BJ (cell line): ENCODE data around the gene KDM1B. TPM values are rescaled to one million over a fixed set of nuclear protein-coding genes. Genes with fewer than 3 reads are reported as not detected.

ENCODE experiments used
- CTCF ChIA-PET: fragments of 350-600 bp; formaldehyde crosslinking; extraction: SDS; loops from one replicate; lab custom pipeline; 2021; ENCODE audit warnings: antibody characterized with exemption, inconsistent platforms; lab: Yijun Ruan, JAX
- POLR2A ChIA-PET: fragments of 300-600 bp; sonication (Branson Sonifier 250); formaldehyde crosslinking; extraction: SDS; loops from one replicate; lab custom pipeline; 2021; ENCODE audit warnings: antibody characterized with exemption; lab: Charles Lee
- DNase-seq: peaks from one replicate; pipeline ENCODE4 v3.0.0-alpha.2; 2011; ENCODE audit warnings: low read depth
- H3K27me3 ChIP-seq: 2 replicates; pipeline ENCODE4 v1.6.0; 2011; ENCODE audit warnings: low read length; ENCODE audit not compliant: control insufficient read depth, insufficient read depth
- H3K36me3 ChIP-seq: 2 replicates; pipeline ENCODE4 v1.5.1; 2011; ENCODE audit warnings: low read length; ENCODE audit not compliant: control insufficient read depth, insufficient read depth
- H3K4me3 ChIP-seq: 2 replicates; pipeline ENCODE4 v1.5.1; 2011; ENCODE audit warnings: low read depth, mild to moderate bottlenecking, control low read depth, low read length
- polyA plus RNA-seq: library from polyadenylated mRNA; depleted of rRNA; stranded (reverse); fragments of >200 nt; gene quantifications from 2 replicates; pipeline ENCODE4 v1.2.3, GENCODE V29; 2011
- TF ChIP-seq, protein P1 (sequence below): IDR thresholded peaks from 2 replicates; pipeline ENCODE4 v1.5.1; 2011; ENCODE audit warnings: low read depth, mild to moderate bottlenecking, control low read depth, inconsistent platforms, low read length, moderate library complexity; ENCODE audit not compliant: insufficient read depth

KDM1B gene
- polyA plus RNA-seq, 1 experiment = 10.3 TPM

DNA sequence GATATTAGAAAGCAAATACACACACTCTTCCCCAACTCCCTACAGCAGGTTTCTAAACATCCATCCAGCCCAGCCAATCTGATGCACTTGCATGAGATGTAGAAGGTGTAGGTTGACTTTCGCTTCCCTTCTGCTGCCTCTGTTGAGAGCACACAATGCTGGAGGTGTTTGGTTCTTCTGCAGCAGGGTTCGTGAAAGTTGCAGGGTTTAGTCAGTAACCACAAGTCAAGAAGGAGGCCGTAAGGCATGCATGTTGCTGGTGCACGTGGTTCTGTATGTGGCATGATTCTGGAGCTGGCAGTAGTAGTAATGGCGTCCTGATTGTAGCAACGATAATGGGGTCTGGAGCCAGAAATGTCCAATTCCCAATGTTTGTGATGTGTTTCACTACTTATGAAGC lies 56.1 kb downstream of the KDM1B start:
- TF ChIP-seq, protein P1, sequence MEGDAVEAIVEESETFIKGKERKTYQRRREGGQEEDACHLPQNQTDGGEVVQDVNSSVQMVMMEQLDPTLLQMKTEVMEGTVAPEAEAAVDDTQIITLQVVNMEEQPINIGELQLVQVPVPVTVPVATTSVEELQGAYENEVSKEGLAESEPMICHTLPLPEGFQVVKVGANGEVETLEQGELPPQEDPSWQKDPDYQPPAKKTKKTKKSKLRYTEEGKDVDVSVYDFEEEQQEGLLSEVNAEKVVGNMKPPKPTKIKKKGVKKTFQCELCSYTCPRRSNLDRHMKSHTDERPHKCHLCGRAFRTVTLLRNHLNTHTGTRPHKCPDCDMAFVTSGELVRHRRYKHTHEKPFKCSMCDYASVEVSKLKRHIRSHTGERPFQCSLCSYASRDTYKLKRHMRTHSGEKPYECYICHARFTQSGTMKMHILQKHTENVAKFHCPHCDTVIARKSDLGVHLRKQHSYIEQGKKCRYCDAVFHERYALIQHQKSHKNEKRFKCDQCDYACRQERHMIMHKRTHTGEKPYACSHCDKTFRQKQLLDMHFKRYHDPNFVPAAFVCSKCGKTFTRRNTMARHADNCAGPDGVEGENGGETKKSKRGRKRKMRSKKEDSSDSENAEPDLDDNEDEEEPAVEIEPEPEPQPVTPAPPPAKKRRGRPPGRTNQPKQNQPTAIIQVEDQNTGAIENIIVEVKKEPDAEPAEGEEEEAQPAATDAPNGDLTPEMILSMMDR = no peak
- Histone ChIP-seq H3K27me3 (no peaks in the 10 kb centered on the region), H3K36me3 (peaks cover 3% of the 10 kb centered on the region; the same call in 1 of the 2 replicates), H3K4me3 (no peak overlapping the region)
- POLR2A ChIA-PET = interaction anchor here (0.6 kb wide), 1 partner anchor 10 kb away, joined by 3 read pairs; no protein-coding TSS in a partner anchor
- no peak for DNase-seq
- CTCF ChIA-PET = no interaction called here

DNA sequence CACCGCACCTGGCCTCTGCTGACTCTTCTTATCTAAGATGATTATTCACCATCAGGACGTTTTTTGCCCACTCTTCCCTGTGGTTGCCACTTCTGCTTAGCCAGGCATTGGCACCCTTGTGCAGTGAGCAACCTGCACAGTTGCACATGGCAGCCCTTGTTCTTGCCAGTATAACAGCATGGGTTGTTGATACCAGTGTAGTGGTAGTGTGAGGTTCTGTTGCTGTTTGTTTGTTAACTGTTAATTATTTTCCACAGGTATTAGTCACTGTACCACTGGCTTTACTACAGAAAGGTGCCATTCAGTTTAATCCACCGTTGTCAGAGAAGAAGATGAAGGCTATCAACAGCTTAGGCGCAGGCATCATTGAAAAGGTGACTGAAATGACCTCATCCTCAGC lies 57.0 kb downstream of the KDM1B start:
- Histone ChIP-seq H3K27me3 (no peaks in the 10 kb centered on the region), H3K4me3 (no peak overlapping the region), H3K36me3 (peaks cover 3% of the 10 kb centered on the region; the same call in 1 of the 2 replicates)
- ChIA-PET POLR2A (no interaction called here), CTCF (no interaction called here)
- TF ChIP-seq, protein P1 = no peak
- DNase-seq = no peak

DNA sequence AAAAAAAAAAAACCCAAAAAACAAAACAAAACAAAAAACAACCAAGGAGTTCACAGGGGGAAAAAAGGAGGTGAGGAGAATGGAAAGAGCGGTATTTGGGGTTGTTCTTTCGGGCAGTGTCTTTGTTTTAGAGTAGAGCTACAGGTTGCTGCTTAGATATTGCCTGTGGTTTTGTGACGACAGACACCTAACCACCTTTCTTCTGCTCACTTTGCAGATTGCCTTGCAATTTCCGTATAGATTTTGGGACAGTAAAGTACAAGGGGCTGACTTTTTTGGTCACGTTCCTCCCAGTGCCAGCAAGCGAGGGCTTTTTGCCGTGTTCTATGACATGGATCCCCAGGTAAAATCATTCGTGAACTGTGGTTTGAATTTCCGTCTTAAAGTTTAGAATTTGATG lies 58.2 kb downstream of the KDM1B start:
- Histone ChIP-seq H3K36me3 (peaks cover 3% of the 10 kb centered on the region; the same call in 1 of the 2 replicates), H3K27me3 (no peaks in the 10 kb centered on the region), H3K4me3 (no peak overlapping the region)
- no peak for DNase-seq
- ChIA-PET POLR2A (no interaction called here), CTCF (no interaction called here)
- TF ChIP-seq, protein P1 = no peak

DNA sequence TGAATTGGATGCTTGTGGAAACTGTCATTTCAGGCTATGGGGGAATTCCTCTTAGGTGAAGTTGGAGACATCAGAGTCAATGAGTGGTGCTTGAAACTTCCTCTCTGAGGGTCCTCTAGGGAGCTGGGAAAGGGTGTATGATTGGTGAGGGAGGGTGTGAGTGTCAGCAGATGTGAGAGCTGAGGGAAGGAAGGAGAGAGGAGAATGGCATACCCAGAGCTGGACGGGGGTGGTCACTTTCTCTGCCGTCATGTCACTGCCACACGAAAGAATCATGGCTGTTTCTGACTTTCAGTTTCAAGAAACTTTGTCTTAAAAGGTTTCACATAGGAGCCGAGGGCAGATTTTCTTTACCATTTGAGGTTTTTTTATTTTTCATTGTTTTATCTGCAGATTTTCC lies 58.8 kb downstream of the KDM1B start:
- TF ChIP-seq, protein P1 = no peak
- H3K36me3 ChIP-seq = peaks cover 3% of the 10 kb centered on the region; the same call in 1 of the 2 replicates
- POLR2A ChIA-PET = no interaction called here
- CTCF ChIA-PET = no interaction called here
- no peak for DNase-seq
- no peak overlapping the region for H3K4me3 ChIP-seq
- no peaks in the 10 kb centered on the region for H3K27me3 ChIP-seq

DNA sequence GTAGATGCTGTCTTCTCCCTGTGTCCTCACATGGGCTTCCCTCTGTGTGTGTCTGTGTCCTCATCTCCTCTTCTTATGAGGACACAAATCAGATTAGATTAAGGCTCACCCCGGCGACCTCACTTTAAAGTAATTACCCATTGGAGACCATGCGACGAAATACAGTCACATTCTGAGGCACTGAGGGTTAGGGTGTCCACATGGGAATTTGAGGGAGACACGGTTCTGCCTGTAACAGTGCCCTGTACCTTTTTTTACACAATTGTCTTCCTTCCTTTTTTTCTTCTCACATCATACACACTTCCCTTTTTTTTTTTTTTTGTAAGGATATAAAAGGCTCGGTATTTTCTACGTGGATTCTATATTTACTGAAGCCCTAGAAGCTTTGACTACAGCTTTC lies 60.2 kb downstream of the KDM1B start:
- ChIA-PET CTCF (interaction anchor here (1.0 kb wide), 1 partner anchor 15 kb away, joined by 3 read pairs; no protein-coding TSS in a partner anchor), POLR2A (no interaction called here)
- TF ChIP-seq, protein P1 = no peak
- no peak overlapping the region for H3K4me3 ChIP-seq
- peaks cover 3% of the 10 kb centered on the region; the same call in 1 of the 2 replicates for H3K36me3 ChIP-seq
- no peaks in the 10 kb centered on the region for H3K27me3 ChIP-seq
- DNase-seq = no peak
